Measurements from ENCODE around the gene DSCAM. TPM values are rescaled to one million over a fixed set of nuclear protein-coding genes. Genes with fewer than 3 reads are reported as not detected.

DSCAM gene
- total RNA-seq, 1 donor from 2014 or later, result not detected

DNA sequence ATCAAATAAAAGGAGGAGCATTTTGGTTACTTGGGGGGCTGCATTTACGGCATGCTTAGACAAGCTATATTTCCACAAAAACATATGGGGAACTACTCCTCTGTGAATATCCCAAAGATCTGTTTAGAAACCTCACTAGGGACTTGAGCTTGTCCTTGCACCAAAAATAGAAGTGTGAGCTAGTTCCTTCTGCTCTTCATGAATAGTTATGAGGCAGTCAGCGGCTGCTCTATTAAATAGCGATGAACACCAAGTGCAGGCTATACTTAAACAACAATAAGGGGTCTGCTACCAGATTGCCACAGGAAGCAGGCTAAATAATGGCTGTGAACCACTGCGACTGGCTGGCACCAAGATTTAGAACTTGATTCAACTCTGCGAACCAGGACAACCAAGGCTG, 789.6 kb downstream of the DSCAM start:
- H3K36me3 Mint-ChIP-seq, result no peaks in the 10 kb centered on the region
- H3K27ac Mint-ChIP-seq, result no peak overlapping the region

GRCh38 chr21:40056031-40056430, 790.9 kb downstream of the DSCAM start:
- Histone ChIP-seq H3K4me1 (peaks cover 6% of the 10 kb centered on the region), H3K9ac (no peak overlapping the region), H3K4me2 (no peak overlapping the region), H3K79me2 (ENCODE audit: low read depth) (no peaks in the 10 kb centered on the region), H3K27ac (no peak overlapping the region), H3K36me3 (no peaks in the 10 kb centered on the region), H3F3A (ENCODE audit: low read depth) (no peaks in the 10 kb centered on the region), H3K27me3 (no peaks in the 10 kb centered on the region), H3K9me3 (ENCODE audit: low read depth) (no peaks in the 10 kb centered on the region), H3K4me3 (no peak overlapping the region), H4K20me1 (ENCODE audit: low read depth) (no peaks in the 10 kb centered on the region), H2AFZ (replicated peaks) (no peak overlapping the region)
- TF ChIP-seq EZH2phosphoT487 (IDR thresholded peaks at IDR 0.05), result no peak
- TF ChIP-seq EZH2 (IDR thresholded peaks at IDR 0.05), result no peak
- TF ChIP-seq CTCF (IDR thresholded peaks at IDR 0.05), result no peak
- DNase-seq (ENCODE audit: low spot score), result no peak
- no peaks in the 10 kb centered on the region for H3K4me1 Mint-ChIP-seq
- peaks cover 2% of the 10 kb centered on the region for H3K9me3 Mint-ChIP-seq
- no peaks in the 10 kb centered on the region for H3K36me3 Mint-ChIP-seq
- no peak overlapping the region for H3K4me3 Mint-ChIP-seq
- H3K27ac Mint-ChIP-seq, result no peak overlapping the region
- peaks cover 9% of the 10 kb centered on the region for H3K27me3 Mint-ChIP-seq (ENCODE audit: insufficient read depth, low read depth)

More for the DNA sequence above, 789.6 kb downstream of the DSCAM start:
- DNase-seq (ENCODE audit: low spot score), result no peak
- Histone ChIP-seq H3F3A (ENCODE audit: low read depth) (no peaks in the 10 kb centered on the region), H3K4me1 (peaks cover 6% of the 10 kb centered on the region), H3K4me3 (no peak overlapping the region), H3K27ac (no peak overlapping the region), H3K4me2 (no peak overlapping the region), H3K79me2 (ENCODE audit: low read depth) (no peaks in the 10 kb centered on the region), H4K20me1 (ENCODE audit: low read depth) (no peaks in the 10 kb centered on the region), H3K9me3 (ENCODE audit: low read depth) (no peaks in the 10 kb centered on the region), H3K27me3 (no peaks in the 10 kb centered on the region), H3K36me3 (no peaks in the 10 kb centered on the region), H3K9ac (no peak overlapping the region), H2AFZ (replicated peaks) (no peak overlapping the region)
- TF ChIP-seq EZH2phosphoT487 (IDR thresholded peaks at IDR 0.05), result no peak
- peaks cover 2% of the 10 kb centered on the region for H3K9me3 Mint-ChIP-seq
- H3K27me3 Mint-ChIP-seq (ENCODE audit: insufficient read depth, low read depth), result peaks cover 9% of the 10 kb centered on the region
- no peaks in the 10 kb centered on the region for H3K4me1 Mint-ChIP-seq
- no peak overlapping the region for H3K4me3 Mint-ChIP-seq

DNA sequence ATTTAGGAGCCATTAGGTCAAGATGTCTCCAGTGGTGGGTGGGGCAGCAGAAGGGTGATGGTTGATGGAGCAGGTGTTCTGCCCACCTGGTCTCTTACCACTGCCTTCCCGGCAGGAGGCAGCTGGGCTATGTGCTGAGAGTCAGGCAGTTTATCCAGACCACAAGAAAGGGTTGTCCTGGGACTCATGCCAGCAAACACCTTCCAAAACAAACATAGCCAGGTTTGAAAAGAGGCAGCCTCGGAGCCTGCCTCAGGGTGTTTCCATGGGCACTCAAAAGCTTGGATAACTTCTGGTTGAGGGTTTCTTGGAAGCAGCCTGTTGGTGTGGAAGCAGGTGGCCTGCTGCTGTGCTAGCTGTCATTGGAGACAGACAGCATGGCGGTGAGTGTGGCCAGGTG, 792.6 kb downstream of the DSCAM start:
- Mint-ChIP-seq H3K27me3 (ENCODE audit: insufficient read depth, low read depth) (peaks cover 7% of the 10 kb centered on the region), H3K9me3 (peaks cover 2% of the 10 kb centered on the region), H3K36me3 (no peaks in the 10 kb centered on the region), H3K4me3 (no peak overlapping the region), H3K4me1 (peaks cover 7% of the 10 kb centered on the region), H3K27ac (no peak overlapping the region)
- Histone ChIP-seq H4K20me1 (ENCODE audit: low read depth) (no peaks in the 10 kb centered on the region), H3K4me1 (peaks cover 3% of the 10 kb centered on the region), H3K9me3 (ENCODE audit: low read depth) (no peaks in the 10 kb centered on the region), H3F3A (ENCODE audit: low read depth) (no peaks in the 10 kb centered on the region), H2AFZ (replicated peaks) (no peak overlapping the region), H3K27me3 (no peaks in the 10 kb centered on the region), H3K9ac (no peak overlapping the region), H3K36me3 (no peaks in the 10 kb centered on the region), H3K4me2 (no peak overlapping the region), H3K4me3 (no peak overlapping the region), H3K79me2 (ENCODE audit: low read depth) (no peaks in the 10 kb centered on the region), H3K27ac (no peak overlapping the region)
- no peak for DNase-seq (ENCODE audit: low spot score)
- TF ChIP-seq CTCF (IDR thresholded peaks at IDR 0.05) (no peak), EZH2phosphoT487 (IDR thresholded peaks at IDR 0.05) (no peak), EZH2 (IDR thresholded peaks at IDR 0.05) (no peak)

- TF ChIP-seq EZH2 (IDR thresholded peaks at IDR 0.05), result no peak
- TF ChIP-seq CTCF (IDR thresholded peaks at IDR 0.05), result no peak
- no peak for TF ChIP-seq EZH2phosphoT487 (IDR thresholded peaks at IDR 0.05)
- Mint-ChIP-seq H3K4me1 (peaks cover 14% of the 10 kb centered on the region), H3K27ac (no peak overlapping the region)
Measured at GRCh38 chr21:40053007-40053406, 794.0 kb downstream of the DSCAM start.

More at GRCh38 chr21:40053007-40053406, 794.0 kb downstream of the DSCAM start:
- H3K4me2 ChIP-seq, result no peak overlapping the region
- Mint-ChIP-seq H3K36me3 (no peaks in the 10 kb centered on the region), H3K9me3 (peaks cover 2% of the 10 kb centered on the region), H3K4me3 (no peak overlapping the region), H3K27me3 (ENCODE audit: insufficient read depth, low read depth) (peaks cover 5% of the 10 kb centered on the region)
- H3K27me3 ChIP-seq, result no peaks in the 10 kb centered on the region
- no peaks in the 10 kb centered on the region for H3F3A ChIP-seq (ENCODE audit: low read depth)
- H3K4me1 ChIP-seq, result peaks cover 6% of the 10 kb centered on the region
- H3K9me3 ChIP-seq (ENCODE audit: low read depth), result no peaks in the 10 kb centered on the region
- no peaks in the 10 kb centered on the region for H3K79me2 ChIP-seq (ENCODE audit: low read depth)
- no peak for DNase-seq (ENCODE audit: low spot score)
- no peaks in the 10 kb centered on the region for H4K20me1 ChIP-seq (ENCODE audit: low read depth)
- H3K36me3 ChIP-seq, result no peaks in the 10 kb centered on the region
- H3K27ac ChIP-seq, result no peak overlapping the region
- no peak overlapping the region for H3K4me3 ChIP-seq
- H3K9ac ChIP-seq, result no peak overlapping the region
- no peak overlapping the region for H2AFZ ChIP-seq (replicated peaks)
